GM10248 (cell line): ENCODE results near the gene ATP11A.

ENCODE experiments used
- CTCF ChIA-PET: fragments of 300-600 bp; sonication (Branson Sonifier 250); formaldehyde crosslinking; extraction: SDS; loops from one replicate; lab custom pipeline; 2021; ENCODE audit warnings: antibody characterized with exemption; lab: Yijun Ruan, JAX
- POLR2A ChIA-PET: fragments of 350-650 bp; sonication (Branson Sonifier 250); formaldehyde crosslinking; extraction: SDS; loops from one replicate; lab custom pipeline; 2020; ENCODE audit warnings: antibody characterized with exemption; lab: Yijun Ruan, JAX
- DNase-seq: peaks from one replicate; pipeline ENCODE4 v3.0.0; 2012; ENCODE audit errors: extremely low spot score
- TF ChIP-seq, protein P1 (sequence below): IDR thresholded peaks from 2 replicates; pipeline ENCODE4 v1.5.1; 2012; ENCODE audit warnings: mild to moderate bottlenecking, low read depth; ENCODE audit errors: extremely low read depth, missing control alignments, control extremely low read depth

ATP11A gene

DNA sequence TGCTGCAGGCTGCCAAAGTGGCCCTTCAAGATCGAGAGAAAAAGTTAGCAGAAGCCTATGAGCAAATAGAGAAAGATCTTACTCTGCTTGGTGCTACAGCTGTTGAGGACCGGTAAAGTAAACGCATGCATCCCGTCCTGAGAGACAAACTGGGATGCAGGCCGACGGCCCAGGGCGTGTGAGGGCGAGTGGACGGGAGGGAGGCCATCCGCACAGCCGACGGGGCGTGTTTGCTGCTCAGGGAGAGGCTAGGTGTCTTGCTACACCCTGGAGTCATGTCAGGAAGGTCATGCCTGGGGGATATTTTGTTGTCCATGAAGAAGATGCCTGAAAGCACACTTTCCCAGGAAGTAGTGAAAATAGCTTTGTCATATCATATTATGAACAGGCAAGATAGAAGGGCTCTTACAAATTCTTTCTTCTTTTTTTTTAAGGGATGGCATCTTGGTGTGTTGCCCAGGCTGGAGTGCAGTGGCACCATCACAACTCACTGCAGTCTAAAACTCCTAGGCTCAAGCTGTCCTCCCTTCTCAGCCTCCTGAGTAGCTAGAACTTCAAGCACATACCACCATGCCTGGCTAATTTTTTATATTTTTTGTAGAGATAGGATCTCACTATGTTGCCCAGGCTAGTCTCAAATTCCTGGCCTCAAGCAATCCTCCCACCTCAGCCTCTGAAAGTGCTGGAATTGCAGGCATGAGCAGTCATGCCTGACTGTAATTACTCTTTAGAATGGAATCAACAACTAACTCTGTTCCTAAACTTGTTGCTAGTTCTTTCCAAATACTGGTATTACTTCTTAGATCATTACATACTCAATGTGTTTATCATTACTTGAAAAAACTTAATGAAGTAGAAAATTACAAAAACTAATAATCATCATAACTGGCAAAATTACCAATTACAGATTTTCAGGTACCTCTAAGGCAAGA lies 161.5 kb downstream of the ATP11A start:
- POLR2A ChIA-PET: interaction anchor here (0.5 kb wide), 1 partner anchor 1587 kb away, joined by 5 read pairs; no protein-coding TSS in a partner anchor
- DNase-seq: no peak
- CTCF ChIA-PET: no interaction called here
- TF ChIP-seq, protein P1, sequence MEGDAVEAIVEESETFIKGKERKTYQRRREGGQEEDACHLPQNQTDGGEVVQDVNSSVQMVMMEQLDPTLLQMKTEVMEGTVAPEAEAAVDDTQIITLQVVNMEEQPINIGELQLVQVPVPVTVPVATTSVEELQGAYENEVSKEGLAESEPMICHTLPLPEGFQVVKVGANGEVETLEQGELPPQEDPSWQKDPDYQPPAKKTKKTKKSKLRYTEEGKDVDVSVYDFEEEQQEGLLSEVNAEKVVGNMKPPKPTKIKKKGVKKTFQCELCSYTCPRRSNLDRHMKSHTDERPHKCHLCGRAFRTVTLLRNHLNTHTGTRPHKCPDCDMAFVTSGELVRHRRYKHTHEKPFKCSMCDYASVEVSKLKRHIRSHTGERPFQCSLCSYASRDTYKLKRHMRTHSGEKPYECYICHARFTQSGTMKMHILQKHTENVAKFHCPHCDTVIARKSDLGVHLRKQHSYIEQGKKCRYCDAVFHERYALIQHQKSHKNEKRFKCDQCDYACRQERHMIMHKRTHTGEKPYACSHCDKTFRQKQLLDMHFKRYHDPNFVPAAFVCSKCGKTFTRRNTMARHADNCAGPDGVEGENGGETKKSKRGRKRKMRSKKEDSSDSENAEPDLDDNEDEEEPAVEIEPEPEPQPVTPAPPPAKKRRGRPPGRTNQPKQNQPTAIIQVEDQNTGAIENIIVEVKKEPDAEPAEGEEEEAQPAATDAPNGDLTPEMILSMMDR: no peak

DNA sequence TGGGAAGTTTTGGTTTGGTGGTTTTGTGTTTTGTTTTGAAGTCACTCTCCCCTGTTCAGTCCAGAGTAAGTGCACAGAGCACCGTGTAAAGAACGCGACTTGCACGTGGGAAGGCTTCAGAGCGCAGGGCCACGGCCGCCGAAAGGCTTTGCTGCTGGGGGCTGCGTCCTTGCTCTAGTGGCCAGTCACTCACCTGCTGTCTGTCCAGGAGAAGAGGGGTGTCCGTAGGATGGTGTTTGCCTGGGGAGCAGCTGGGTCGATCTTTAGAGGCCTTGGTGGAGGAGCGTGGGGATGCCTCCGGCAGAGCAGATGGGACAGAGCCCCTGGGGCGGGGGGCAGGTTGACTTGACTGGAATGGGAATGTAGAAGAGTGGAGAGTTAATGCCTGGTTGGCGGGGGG lies 162.6 kb downstream of the ATP11A start:
- POLR2A ChIA-PET: no interaction called here
- TF ChIP-seq, protein P1: no peak
- no peak for DNase-seq
- CTCF ChIA-PET: interaction anchor here (1.5 kb wide), 1 partner anchor 8 kb away, joined by 3 read pairs; no protein-coding TSS in a partner anchor

DNA sequence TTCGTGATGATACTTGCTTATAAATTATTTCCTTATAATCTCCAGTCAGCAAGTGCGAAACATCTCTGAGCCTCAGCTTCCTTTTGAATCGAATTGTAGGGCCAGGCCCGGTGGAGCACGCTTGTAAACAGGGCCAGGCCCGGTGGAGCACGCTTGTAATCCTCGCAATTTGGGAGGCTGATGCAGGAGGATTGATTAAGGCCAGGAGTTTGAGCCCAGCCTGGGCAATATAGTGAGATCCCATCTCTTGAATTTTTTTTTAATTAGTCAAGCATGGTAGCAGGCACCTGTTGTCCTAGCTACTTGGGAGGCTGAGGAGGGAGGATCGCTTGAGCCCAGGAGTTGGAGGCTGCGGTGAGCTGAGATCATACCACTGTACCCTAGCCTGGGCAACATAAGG lies 163.0 kb downstream of the ATP11A start:
- ChIA-PET CTCF (interaction anchor here (1.5 kb wide), 1 partner anchor 8 kb away, joined by 3 read pairs; no protein-coding TSS in a partner anchor), POLR2A (no interaction called here)
- DNase-seq: no peak
- TF ChIP-seq, protein P1: no peak

DNA sequence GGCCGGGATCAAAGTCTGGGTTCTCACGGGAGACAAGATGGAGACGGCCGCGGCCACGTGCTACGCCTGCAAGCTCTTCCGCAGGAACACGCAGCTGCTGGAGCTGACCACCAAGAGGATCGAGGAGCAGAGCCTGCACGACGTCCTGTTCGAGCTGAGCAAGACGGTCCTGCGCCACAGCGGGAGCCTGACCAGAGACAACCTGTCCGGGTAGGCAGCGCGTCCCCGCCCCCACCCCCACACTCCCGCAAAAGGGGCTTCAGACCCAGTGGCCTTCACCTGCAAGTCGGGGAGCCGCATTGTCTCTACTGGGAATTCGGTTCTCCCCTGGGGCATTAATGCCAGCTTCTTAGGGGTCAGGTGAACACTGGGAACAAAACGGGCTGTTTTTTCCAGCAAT lies 164.5 kb downstream of the ATP11A start:
- CTCF ChIA-PET: interaction anchor here (1.8 kb wide), 1 partner anchor 20 kb away, joined by 6 read pairs; no protein-coding TSS in a partner anchor
- DNase-seq: no peak
- TF ChIP-seq, protein P1: no peak
- POLR2A ChIA-PET: no interaction called here

DNA sequence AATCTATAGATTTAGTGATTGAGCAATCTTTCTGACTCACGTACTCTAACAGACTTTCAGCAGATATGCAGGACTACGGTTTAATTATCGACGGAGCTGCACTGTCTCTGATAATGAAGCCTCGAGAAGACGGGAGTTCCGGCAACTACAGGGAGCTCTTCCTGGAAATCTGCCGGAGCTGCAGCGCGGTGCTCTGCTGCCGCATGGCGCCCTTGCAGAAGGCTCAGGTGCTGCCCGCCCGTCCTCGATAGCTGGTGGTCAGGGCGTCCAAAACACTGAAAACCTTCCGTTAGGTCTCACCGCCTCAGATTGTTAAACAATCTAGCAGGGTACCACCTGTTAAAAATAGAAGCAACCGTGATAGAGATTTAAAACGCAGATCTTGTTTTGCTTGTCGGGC lies 166.0 kb downstream of the ATP11A start:
- ChIA-PET CTCF (interaction anchor here (1.0 kb wide), 1 partner anchor 13 kb away, joined by 4 read pairs; no protein-coding TSS in a partner anchor), POLR2A (no interaction called here)
- DNase-seq: no peak
- TF ChIP-seq, protein P1: no peak

DNA sequence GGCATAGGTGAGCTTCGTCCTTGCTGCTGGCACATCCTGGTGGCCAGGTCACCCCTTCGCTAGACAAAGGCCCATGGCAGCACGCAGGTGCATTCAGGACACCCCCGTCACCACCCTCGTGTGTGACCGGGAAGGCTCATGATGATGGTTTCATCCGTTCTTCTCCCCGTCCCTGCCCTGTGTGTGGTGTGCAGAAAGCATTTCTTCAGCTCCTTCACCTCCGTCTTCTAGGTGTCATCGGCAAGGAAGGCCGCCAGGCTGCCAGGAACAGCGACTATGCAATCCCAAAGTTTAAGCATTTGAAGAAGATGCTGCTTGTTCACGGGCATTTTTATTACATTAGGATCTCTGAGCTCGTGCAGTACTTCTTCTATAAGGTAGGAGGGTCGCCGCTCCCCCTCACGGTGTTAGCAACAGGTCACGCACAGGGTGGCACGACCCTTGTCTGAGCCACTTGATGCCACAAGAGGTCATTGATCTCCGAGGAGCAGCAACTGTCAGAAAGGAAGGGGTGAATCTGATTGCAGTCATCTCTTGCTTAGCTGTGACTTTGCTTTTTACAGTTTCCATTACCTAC lies 168.2 kb downstream of the ATP11A start:
- TF ChIP-seq, protein P1: no peak
- ChIA-PET CTCF (interaction anchor here (1.3 to 4.6 kb wide), 2 partner anchors 10 to 16 kb away, joined by 3 to 25 read pairs; no protein-coding TSS in a partner anchor), POLR2A (no interaction called here)
- DNase-seq: no peak
